H1 (cell line): ENCODE measurements around the gene ENO4. TPM values are rescaled to one million over a fixed set of nuclear protein-coding genes. Genes with fewer than 3 reads are reported as not detected.

Experiments used
- CTCF ChIA-PET: fragments of 300-600 bp; sonication (Branson Sonifier 250); formaldehyde crosslinking; loops from one replicate; lab custom pipeline; 2021; ENCODE audit not compliant: partially characterized antibody; lab: Charles Lee
- POLR2A ChIA-PET: fragments of 300-600 bp; sonication (Branson Sonifier 250); formaldehyde crosslinking; loops from one replicate; lab custom pipeline; 2021; ENCODE audit warnings: inconsistent platforms; ENCODE audit not compliant: partially characterized antibody; lab: Charles Lee
- DNase-seq, 2 experiments: peaks; one replicate each; pipeline versions ENCODE4 v3.0.0 to v3.0.0-alpha.2; 2010 to 2022; ENCODE audit warnings: low spot score in 2 of 2, low read depth in 1 of 2, mixed read lengths in 1 of 2
- FAIRE-seq: peaks from 2 replicates; lab custom pipeline; 2011; peaks lifted over from hg19 to GRCh38; lab: Jason Lieb, UNC
- H2AFZ ChIP-seq: 2 replicates; pipeline ENCODE4 v1.8.1; 2012; ENCODE audit warnings: low read length, inconsistent platforms
- H2AK5ac ChIP-seq: 2 replicates; pipeline ENCODE4 v1.6.1; 2013; ENCODE audit warnings: low read depth, low read length
- H2BK120ac ChIP-seq: replicated peaks from 2 replicates; pipeline ENCODE3; 2013; ENCODE audit warnings: low read depth, low read length, inconsistent platforms
- H2BK12ac ChIP-seq: 2 replicates; pipeline ENCODE4 v1.6.1; 2013; ENCODE audit warnings: low read depth, low read length
- H2BK15ac ChIP-seq: 2 replicates; pipeline ENCODE4 v1.6.1; 2013; ENCODE audit warnings: low read length
- H2BK20ac ChIP-seq: 2 replicates; pipeline ENCODE4 v1.6.1; 2013; ENCODE audit warnings: low read length
- H2BK5ac ChIP-seq: 2 replicates; pipeline ENCODE4 v1.6.1; 2013; ENCODE audit warnings: low read depth, low read length
- H3K14ac ChIP-seq: 2 replicates; pipeline ENCODE4 v1.6.1; 2013; ENCODE audit warnings: inconsistent platforms; ENCODE audit not compliant: insufficient read length
- H3K18ac ChIP-seq: 2 replicates; pipeline ENCODE4 v1.6.1; 2013; ENCODE audit warnings: low read length; ENCODE audit errors: extremely low read depth
- H3K23ac ChIP-seq: 2 replicates; pipeline ENCODE4 v1.6.1; 2013; ENCODE audit warnings: inconsistent platforms; ENCODE audit not compliant: insufficient read length
- H3K23me2 ChIP-seq: 2 replicates; pipeline ENCODE4 v1.6.1; 2013; ENCODE audit warnings: low read depth, low read length
- H3K27ac ChIP-seq: 2 replicates; pipeline ENCODE4 v1.6.1; 2011; ENCODE audit warnings: low read depth, low read length, inconsistent platforms
- H3K27me3 ChIP-seq, 4 experiments: replicated peaks in 1 of 4; 1 replicate in 1 of 4; 2 replicates in 3 of 4; pipeline versions ENCODE4 v1.6.1 to v1.8.1; 2011 to 2013; ENCODE audit warnings: low read length in 3 of 4, mild to moderate bottlenecking in 3 of 4, inconsistent platforms in 2 of 4, mixed read lengths in 2 of 4, moderate library complexity in 1 of 4; ENCODE audit not compliant: control insufficient read depth in 3 of 4, insufficient read depth in 3 of 4; ENCODE audit errors: extremely low read depth in 1 of 4
- H3K36me3 ChIP-seq, 4 experiments: 2 replicates each; pipeline versions ENCODE4 v1.6.1 to v1.8.1; 2011 to 2013; ENCODE audit warnings: mild to moderate bottlenecking in 4 of 4, low read length in 3 of 4, moderate library complexity in 2 of 4, control low read depth in 1 of 4, inconsistent platforms in 1 of 4; ENCODE audit not compliant: insufficient read depth in 4 of 4, control insufficient read depth in 2 of 4
- H3K4ac ChIP-seq: replicated peaks from 2 replicates; pipeline ENCODE3; 2013; ENCODE audit warnings: low read length, low read depth, mixed read lengths, inconsistent platforms; ENCODE audit not compliant: insufficient read length
- H3K4me1 ChIP-seq, 4 experiments: replicated peaks in 1 of 4; 1 replicate in 1 of 4; 2 replicates in 3 of 4; pipeline versions ENCODE4 v1.6.1 to v1.8.1; 2011 to 2013; ENCODE audit warnings: low read length in 3 of 4, inconsistent platforms in 2 of 4, mixed read lengths in 1 of 4; ENCODE audit not compliant: insufficient read depth in 4 of 4, control insufficient read depth in 3 of 4
- H3K4me2 ChIP-seq, 2 experiments: 2 replicates each; pipeline versions ENCODE4 v1.6.1 to v1.8.1; 2011 to 2013; ENCODE audit warnings: low read depth in 2 of 2, low read length in 2 of 2, control low read depth in 1 of 2, inconsistent platforms in 1 of 2, mild to moderate bottlenecking in 1 of 2; ENCODE audit not compliant: insufficient read depth in 1 of 2
- H3K4me3 ChIP-seq, 4 experiments: fragments of 200-600, 300-600 bp in 1 of 4; sonication (generic), shearing (Covaris generic), sonication (Bioruptor Twin) in 1 of 4; 2 replicates each; pipeline versions ENCODE4 v1.5.1 to v1.8.1; 2011 to 2016; ENCODE audit warnings: low read length in 4 of 4, low read depth in 3 of 4, control low read depth in 2 of 4, inconsistent platforms in 2 of 4, mild to moderate bottlenecking in 2 of 4, mixed read lengths in 1 of 4, moderate library complexity in 1 of 4; ENCODE audit not compliant: insufficient read depth in 2 of 4; ENCODE audit errors: extremely low read depth in 1 of 4
- H3K56ac ChIP-seq: replicated peaks from 2 replicates; pipeline ENCODE3; 2013; ENCODE audit warnings: low read depth, mild to moderate bottlenecking, mixed read lengths, low read length, inconsistent platforms; ENCODE audit not compliant: insufficient read length
- H3K79me1 ChIP-seq: 2 replicates; pipeline ENCODE4 v1.6.1; 2013; ENCODE audit warnings: low read depth, low read length, control low read depth
- H3K79me2 ChIP-seq, 2 experiments: 2 replicates each; pipeline versions ENCODE4 v1.6.1 to v1.8.1; 2012 to 2013; ENCODE audit warnings: low read length in 2 of 2, mild to moderate bottlenecking in 2 of 2, inconsistent platforms in 1 of 2; ENCODE audit not compliant: insufficient read depth in 2 of 2, control insufficient read depth in 1 of 2
- H3K9ac ChIP-seq, 4 experiments: replicated peaks in 1 of 4; 1 replicate in 1 of 4; 2 replicates in 3 of 4; pipeline versions ENCODE4 v1.6.1 to v1.8.1; 2011 to 2013; ENCODE audit warnings: low read depth in 3 of 4, low read length in 3 of 4, control low read depth in 2 of 4, mild to moderate bottlenecking in 2 of 4, moderate library complexity in 2 of 4, inconsistent platforms in 1 of 4; ENCODE audit errors: extremely low read depth in 1 of 4
- H3K9me3 ChIP-seq, 2 experiments: 2 replicates each; pipeline versions ENCODE4 v1.6.1 to v1.8.1; 2012 to 2013; ENCODE audit warnings: mild to moderate bottlenecking in 2 of 2, moderate library complexity in 2 of 2, control low read depth in 1 of 2, inconsistent platforms in 1 of 2, low read depth in 1 of 2, low read length in 1 of 2, mixed read lengths in 1 of 2; ENCODE audit not compliant: insufficient read depth in 2 of 2
- H4K20me1 ChIP-seq, 2 experiments: replicated peaks in 1 of 2; 2 replicates each; pipeline versions ENCODE3 to v1.8.1; 2011 to 2013; ENCODE audit warnings: inconsistent platforms in 2 of 2, low read length in 2 of 2, mild to moderate bottlenecking in 1 of 2; ENCODE audit not compliant: insufficient read depth in 2 of 2, control insufficient read depth in 1 of 2
- H4K5ac ChIP-seq: 2 replicates; pipeline ENCODE4 v1.6.1; 2013; ENCODE audit warnings: low read length, low read depth, mixed read lengths, inconsistent platforms; ENCODE audit not compliant: insufficient read length
- H4K8ac ChIP-seq: 2 replicates; pipeline ENCODE4 v1.8.0; 2013; ENCODE audit warnings: mild to moderate bottlenecking, moderate library complexity, low read length, inconsistent platforms; ENCODE audit not compliant: insufficient read depth; ENCODE audit errors: extremely low read depth
- H4K91ac ChIP-seq: replicated peaks from 2 replicates; pipeline ENCODE3; 2013; ENCODE audit warnings: low read length, mixed read lengths, inconsistent platforms; ENCODE audit not compliant: insufficient read length
- EP300 ChIP-seq, 2 experiments: IDR thresholded peaks; 1 replicate in 1 of 2; 2 replicates in 1 of 2; pipeline ENCODE4 v1.6.1; 2011 to 2012; ENCODE audit warnings: low read depth in 2 of 2, low read length in 2 of 2, mild to moderate bottlenecking in 2 of 2, borderline replicate concordance in 1 of 2, inconsistent platforms in 1 of 2, moderate library complexity in 1 of 2
- JUND ChIP-seq: IDR thresholded peaks from 2 replicates; pipeline ENCODE4 v1.6.1; 2011; ENCODE audit warnings: mild to moderate bottlenecking, improper control_type of control experiment, low read length
- RBBP5 ChIP-seq: IDR thresholded peaks from 2 replicates; pipeline ENCODE4 v1.7.1; 2012; ENCODE audit warnings: low read depth, mild to moderate bottlenecking, inconsistent platforms, low read length, moderate library complexity, borderline replicate concordance
- SP1 ChIP-seq: IDR thresholded peaks from 2 replicates; pipeline ENCODE4 v1.6.1; 2011; ENCODE audit warnings: low read depth, low read length
- WGBS, 2 experiments: shearing (Covaris generic) in 1 of 2; methylation state at CpG; one replicate each; pipeline versions ENCODE4 v1.1.6 to v1.1.7; 2013 to 2015; ENCODE audit warnings: low lambda C conversion rate in 2 of 2, mixed read lengths in 2 of 2, inconsistent platforms in 1 of 2, low coverage in 1 of 2, missing lambda C conversion rate in 1 of 2; ENCODE audit not compliant: insufficient replicate concordance in 2 of 2, insufficient coverage in 1 of 2, insufficient read length in 1 of 2; ENCODE audit errors: extremely low coverage in 1 of 2, missing lambda C conversion rate in 1 of 2; 5-methylcytosine and 5-hydroxymethylcytosine counted together
- polyA plus RNA-seq, 7 experiments: library from polyadenylated mRNA; depleted of rRNA in 3 of 7; stranded (reverse) in 5 of 7; unstranded in 2 of 7; fragments of >200 nt in 5 of 7; fragments of 200-250 nt in 2 of 7; gene quantifications; 1 replicate in 5 of 7; 2 replicates in 1 of 7; 4 replicates in 1 of 7; pipeline versions ENCODE4 v1.2.1 to v1.2.3, GENCODE V29; 2011 to 2013; ENCODE audit warnings: missing spikeins in 2 of 7, mixed read lengths in 2 of 7
- total RNA-seq: library from RNA; stranded (reverse); fragmentation: NEBNext Ultra II Directional; extraction: Animal tissue kit (Norgen Biotek cat#: 25700); gene quantifications from 2 replicates; pipeline ENCODE4 v1.2.1, GENCODE V29; 2021
- TF ChIP-seq, protein P1 (sequence below), 3 experiments: IDR thresholded peaks; 1 replicate in 2 of 3; 2 replicates in 1 of 3; pipeline versions ENCODE4 v1.5.1 to v1.6.1; 2011; ENCODE audit warnings: low read length in 3 of 3, mild to moderate bottlenecking in 3 of 3, inconsistent platforms in 2 of 3, low read depth in 1 of 3, moderate library complexity in 1 of 3; ENCODE audit not compliant: insufficient read depth in 1 of 3; ENCODE audit errors: control extremely low read depth in 1 of 3

The ENO4 gene
- total and polyA plus RNA-seq, 2 of the 8 experiments (the other 6 are each of a cell fraction or from before 2014, with no cell fraction given) = 0.77 TPM; not detected in 1

DNA sequence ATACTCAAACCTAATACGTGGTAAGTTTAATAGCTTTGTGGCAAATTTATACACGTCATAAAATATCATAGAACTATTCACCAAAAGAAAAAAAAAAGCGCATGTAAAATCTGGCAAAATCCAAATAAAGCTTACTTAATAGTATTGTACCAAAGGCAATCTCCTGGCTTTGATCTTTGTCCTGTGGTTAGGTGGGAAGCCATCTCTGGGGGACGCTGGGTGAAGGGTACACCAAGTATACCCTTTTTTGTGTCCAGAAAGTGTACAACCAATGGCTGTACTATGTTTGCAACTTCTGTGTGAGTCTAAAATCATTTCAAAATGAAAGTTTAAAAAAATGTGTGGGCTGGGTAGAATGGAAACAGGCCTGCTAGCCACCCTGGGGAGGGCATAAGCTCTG lies 47.6 kb upstream of the ENO4 start:
- no peaks in the 10 kb centered on the region for H4K20me1 ChIP-seq
- H3K79me2 ChIP-seq = no peaks in the 10 kb centered on the region
- H3K4me3 ChIP-seq = no peak overlapping the region
- no peak overlapping the region for H2AK5ac ChIP-seq
- ChIA-PET POLR2A (interaction anchor here (0.8 to 1.7 kb wide), 2 partner anchors 12 to 35 kb away, joined by 3 read pairs; no protein-coding TSS in a partner anchor), CTCF (interaction anchor here (0.6 to 28.3 kb wide), 19 partner anchors 8 to 368 kb away, joined by 3 to 531 read pairs (median 4); no protein-coding TSS in a partner anchor)
- H2BK12ac ChIP-seq = no peak overlapping the region
- no peaks in the 10 kb centered on the region for H3K23me2 ChIP-seq
- no peaks in the 10 kb centered on the region for H3K9me3 ChIP-seq
- no peak overlapping the region for H2BK5ac ChIP-seq
- H2BK120ac ChIP-seq = no peak overlapping the region
- no peak overlapping the region for H3K14ac ChIP-seq
- no peak overlapping the region for H3K27ac ChIP-seq
- H3K23ac ChIP-seq = no peak overlapping the region
- H3K18ac ChIP-seq = no peak overlapping the region
- no peak overlapping the region for H2AFZ ChIP-seq
- 94% methylated on average over 4 of the region's 4 CpGs; no CpG with 5 or more reads in 1 of the 2 experiments for WGBS, 2 experiments
- no peak overlapping the region for H4K8ac ChIP-seq
- H2BK15ac ChIP-seq = no peak overlapping the region
- peaks cover 0 to 8% (median 1%) of the 10 kb centered on the region in 4 experiments; a peak in 1 of 7 replicates for H3K27me3 ChIP-seq
- no peak overlapping the region for H3K56ac ChIP-seq
- FAIRE-seq (no peak), DNase-seq (no peak)
- no peak overlapping the region for H2BK20ac ChIP-seq
- H3K36me3 ChIP-seq = no peaks in the 10 kb centered on the region
- no peak overlapping the region for H4K91ac ChIP-seq
- H3K9ac ChIP-seq = no peak overlapping the region
- H3K4ac ChIP-seq = no peak overlapping the region
- no peak overlapping the region for H3K4me2 ChIP-seq
- H3K4me1 ChIP-seq = peaks cover 2 to 12% (median 9%) of the 10 kb centered on the region in 4 experiments; a peak in 6 of 7 replicates
- H3K79me1 ChIP-seq = no peaks in the 10 kb centered on the region
- H4K5ac ChIP-seq = no peak overlapping the region
- TF ChIP-seq RBBP5 (no peak), EP300 (IDR thresholded peaks at IDR 0.05; ENCODE audit: borderline replicate concordance in 1 of 2, low read depth in 2 of 2, low read length in 2 of 2) (no peak), JUND (no peak), SP1 (no peak)
- TF ChIP-seq, protein P1, sequence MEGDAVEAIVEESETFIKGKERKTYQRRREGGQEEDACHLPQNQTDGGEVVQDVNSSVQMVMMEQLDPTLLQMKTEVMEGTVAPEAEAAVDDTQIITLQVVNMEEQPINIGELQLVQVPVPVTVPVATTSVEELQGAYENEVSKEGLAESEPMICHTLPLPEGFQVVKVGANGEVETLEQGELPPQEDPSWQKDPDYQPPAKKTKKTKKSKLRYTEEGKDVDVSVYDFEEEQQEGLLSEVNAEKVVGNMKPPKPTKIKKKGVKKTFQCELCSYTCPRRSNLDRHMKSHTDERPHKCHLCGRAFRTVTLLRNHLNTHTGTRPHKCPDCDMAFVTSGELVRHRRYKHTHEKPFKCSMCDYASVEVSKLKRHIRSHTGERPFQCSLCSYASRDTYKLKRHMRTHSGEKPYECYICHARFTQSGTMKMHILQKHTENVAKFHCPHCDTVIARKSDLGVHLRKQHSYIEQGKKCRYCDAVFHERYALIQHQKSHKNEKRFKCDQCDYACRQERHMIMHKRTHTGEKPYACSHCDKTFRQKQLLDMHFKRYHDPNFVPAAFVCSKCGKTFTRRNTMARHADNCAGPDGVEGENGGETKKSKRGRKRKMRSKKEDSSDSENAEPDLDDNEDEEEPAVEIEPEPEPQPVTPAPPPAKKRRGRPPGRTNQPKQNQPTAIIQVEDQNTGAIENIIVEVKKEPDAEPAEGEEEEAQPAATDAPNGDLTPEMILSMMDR (IDR thresholded peaks at IDR 0.05; ENCODE audit: control extremely low read depth in 1 of 3, insufficient read depth in 1 of 3, low read depth in 1 of 3, low read length in 3 of 3) = no peak
